ENCODE results near the gene HS3ST3A1.

DNA sequence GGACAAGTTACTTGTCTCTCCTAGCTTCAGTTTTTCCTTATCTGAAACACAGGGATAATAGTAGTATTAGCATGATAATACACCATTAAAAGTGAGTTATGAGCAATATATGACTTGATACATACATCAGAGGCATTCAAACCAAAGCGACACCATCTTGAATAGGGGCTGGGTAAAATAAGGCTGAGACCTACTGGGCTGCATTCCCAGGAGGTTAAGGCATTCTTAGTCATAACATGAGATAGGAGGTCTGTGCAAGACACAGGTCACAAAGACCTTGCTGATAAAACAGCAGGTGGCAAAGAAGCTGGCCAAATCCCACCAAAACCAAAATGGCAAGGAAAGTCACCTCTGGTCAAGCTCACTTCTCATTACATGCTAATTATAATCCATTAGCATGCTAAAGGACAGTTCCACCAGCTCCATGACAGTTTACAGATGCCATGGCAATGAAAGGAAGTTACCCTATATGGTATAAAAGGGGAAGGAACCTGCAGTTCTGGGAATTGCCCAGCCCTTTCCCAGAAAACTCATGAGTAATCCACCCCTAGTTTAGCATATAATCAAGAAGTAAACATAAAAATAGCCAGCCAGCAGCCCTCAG, 37.2 kb upstream of the HS3ST3A1 start:
- TF ChIP-seq POLR2A (IDR thresholded peaks at IDR 0.05; ENCODE audit: low read length) (no peak), GATA1 (IDR thresholded peaks at IDR 0.05; ENCODE audit: low read depth, low read length) (no peak)
